ENCODE data around the gene ADCY5.

Gene ADCY5

GRCh38 chr3:123485551-123485950 lies 36.7 kb upstream of the ADCY5 start:
- no peak for DNase-seq (ENCODE audit: low read depth)
- no peak for TF ChIP-seq CTCF (conservative IDR thresholded peaks at IDR 0.05; ENCODE audit: control insufficient read depth, insufficient read depth, low read depth, low read length)

GRCh38 chr3:123483146-123483545 lies 34.3 kb upstream of the ADCY5 start:
- no peak for DNase-seq (ENCODE audit: low read depth)
- TF ChIP-seq CTCF (conservative IDR thresholded peaks at IDR 0.05; ENCODE audit: control insufficient read depth, insufficient read depth, low read depth, low read length) = no peak
- H3K4me3 ChIP-seq (ENCODE audit: control insufficient read depth, low read depth, low read length) = no peak overlapping the region

More at GRCh38 chr3:123485551-123485950, 36.7 kb upstream of the ADCY5 start:
- no peak overlapping the region for H3K4me3 ChIP-seq (ENCODE audit: control insufficient read depth, low read depth, low read length)

GRCh38 chr3:123481722-123482457 lies 33.0 kb upstream of the ADCY5 start:
- DNase-seq (ENCODE audit: low read depth) = no peak
- no peak for TF ChIP-seq CTCF (conservative IDR thresholded peaks at IDR 0.05; ENCODE audit: control insufficient read depth, insufficient read depth, low read depth, low read length)
- no peak overlapping the region for H3K4me3 ChIP-seq (ENCODE audit: control insufficient read depth, low read depth, low read length)

- TF ChIP-seq CTCF (conservative IDR thresholded peaks at IDR 0.05; ENCODE audit: control insufficient read depth, insufficient read depth, low read depth, low read length) = no peak
- H3K4me3 ChIP-seq (ENCODE audit: control insufficient read depth, low read depth, low read length) = no peak overlapping the region
- no peak for DNase-seq (ENCODE audit: low read depth)
These were observed 32.2 kb upstream of the ADCY5 start for GRCh38 chr3:123481071-123481470.

- H3K4me3 ChIP-seq (ENCODE audit: control insufficient read depth, low read depth, low read length) = no peak overlapping the region
- DNase-seq (ENCODE audit: low read depth) = no peak
- no peak for TF ChIP-seq CTCF (conservative IDR thresholded peaks at IDR 0.05; ENCODE audit: control insufficient read depth, insufficient read depth, low read depth, low read length)
These were observed 31.5 kb upstream of the ADCY5 start for GRCh38 chr3:123480428-123480827.

- no peak for TF ChIP-seq CTCF (conservative IDR thresholded peaks at IDR 0.05; ENCODE audit: control insufficient read depth, insufficient read depth, low read depth, low read length)
- no peak for DNase-seq (ENCODE audit: low read depth)
- no peak overlapping the region for H3K4me3 ChIP-seq (ENCODE audit: control insufficient read depth, low read depth, low read length)
These were observed 31.0 kb upstream of the ADCY5 start for GRCh38 chr3:123479891-123480290.

All from fibroblast of mammary gland (primary cell).